Heart left ventricle (tissue), 16 donors: ENCODE data around the gene HOXA3. TPM values are rescaled to one million over a fixed set of nuclear protein-coding genes. Genes with fewer than 3 reads are reported as not detected.

Source experiments
- ATAC-seq, 4 donors: fragments of 200-7000 bp; cut with Tn5 transposase; one replicate each; pipeline ENCODE4 v1.9.1; 2020 to 2022; ENCODE audit warnings: moderate library complexity in 4 of 4, mild to moderate bottlenecking in 3 of 4, moderate number of reproducible peaks in 1 of 4
- DNase-seq, 5 donors: peaks; one replicate each; pipeline ENCODE4 v3.0.0-alpha.2; 2020
- H3K27ac ChIP-seq, 12 donors: fragments of 200-600 bp; sonication (generic) in 4 of 12; one replicate each; pipeline versions ENCODE4 v1.5.0 to v1.8.0; 2016 to 2022; ENCODE audit warnings: mild to moderate bottlenecking in 2 of 12
- H3K27me3 ChIP-seq, 9 donors: fragments of 200-600 bp; sonication (generic) in 2 of 9; one replicate each; pipeline versions ENCODE4 v1.5.1 to v1.8.0; 2016 to 2022; ENCODE audit warnings: mild to moderate bottlenecking in 3 of 9
- H3K36me3 ChIP-seq, 9 donors: fragments of 200-600 bp; sonication (generic) in 2 of 9; one replicate each; pipeline versions ENCODE4 v1.5.0 to v1.8.0; 2018 to 2022; ENCODE audit warnings: mild to moderate bottlenecking in 2 of 9
- H3K4me1 ChIP-seq, 12 donors: fragments of 200-600 bp; sonication (generic) in 4 of 12; one replicate each; pipeline versions ENCODE4 v1.5.0 to v1.8.0; 2016 to 2022; ENCODE audit warnings: mild to moderate bottlenecking in 3 of 12
- H3K4me3 ChIP-seq, 12 donors: fragments of 200-600 bp; sonication (generic) in 4 of 12; one replicate each; pipeline versions ENCODE4 v1.5.0 to v1.8.0; 2017 to 2022; ENCODE audit warnings: mild to moderate bottlenecking in 9 of 12, moderate library complexity in 4 of 12
- H3K9me3 ChIP-seq, 12 donors: fragments of 200-600 bp; sonication (generic) in 4 of 12; one replicate each; pipeline versions ENCODE4 v1.5.0 to v1.8.0; 2016 to 2022; ENCODE audit warnings: mild to moderate bottlenecking in 1 of 12
- POLR2A ChIP-seq, 2 donors: fragments of 450-650 bp; IDR thresholded peaks; one replicate each; pipeline ENCODE4 v1.6.1; 2017; ENCODE audit warnings: antibody characterized with exemption in 2 of 2, mild to moderate bottlenecking in 2 of 2, moderate library complexity in 2 of 2
- WGBS, 4 donors: extraction: QIAGEN DNeasy Blood & Tissue Kit in 2 of 4; methylation state at CpG; one replicate each; pipeline versions ENCODE4 v1.1.5 to v1.1.7; 2013 to 2018; 5-methylcytosine and 5-hydroxymethylcytosine counted together
- intact Hi-C, 10 donors: fragments of 100-400 bp; cut with DNase I; formaldehyde crosslinking; loops; one replicate each; pipeline versions ENCODE4 v1.11.1 to v1.14.2; 2022
- polyA plus RNA-seq, 2 donors: library from polyadenylated mRNA; stranded (reverse); fragments of 200-250 nt; gene quantifications; one replicate each; pipeline ENCODE4 v1.2.3, GENCODE V29; 2013
- total RNA-seq, 9 donors: library from RNA; depleted of rRNA in 2 of 9; stranded (reverse); fragments of >200 nt in 2 of 9; fragmentation: NEBNext Ultra II Directional in 3 of 9; extraction: Animal tissue kit (Norgen Biotek cat#: 25700) in 3 of 9; gene quantifications; one replicate each; pipeline versions ENCODE4 v1.1.0 to v1.2.4, GENCODE V29; 2016 to 2023
- TF ChIP-seq, protein P1 (sequence below), 12 donors: fragments of 200-600 bp; sonication (generic) in 4 of 12; IDR thresholded peaks; one replicate each; pipeline versions ENCODE4 v1.5.0 to v1.8.0; 2018 to 2022; ENCODE audit warnings: antibody characterized with exemption in 12 of 12, mild to moderate bottlenecking in 5 of 12
- donor health status: ischemic (EF 13 %, LVEDD 7.1; RV severe dilation, severe dysfunction).
- donor health status: healthy with polysubstance abuse.
- donor health status: DM: no; HTN: yes; CAD: no.
- donor health status: DM: no; HTN: no; CAD: no.
- donor health status: ischemic (EF 25% LVEDD 6.9; RV normal size, moderate dysfunction).
- donor health status: ischemic (EF 25% LVEDD 5.7; RV mildly dilated, moderate dysfunction).
- donor health status: healthy.
- donor health status: DM: yes; HTN: yes; CAD: no.
- donor health status: ischemic (EF 35%, LVEDD 5.7; RV mildly dilated, moderate dysfunction).
- donor health status: nonischemic (EF 11% LVEDD 7.7; RV severe dilation, severe dysfunction).
- donor health status: DM: yes; HTN: yes; CAD: no.
- donor health status: PGD.
- donor health status: ischemic (EF 29% LVEDD 5.4; RV normal size, mild dysfunction).
- donor health status: nonischemic (EF 23%, LVEDD 6.1; RV moderate dilation, normal function).

The HOXA3 gene
- total and polyA plus RNA-seq, 11 donors: 0.07 to 3.1 (median 0.64) TPM; not detected in 2

- no peak for DNase-seq
- Histone ChIP-seq H3K27me3 (peaks cover 54 to 99% (median 87%) of the 10 kb centered on the region in 9 donors), H3K36me3 (no peaks in the 10 kb centered on the region)
Observed at GRCh38 chr7:27113991-27114769, 38.2 kb downstream of the HOXA3 start.

GRCh38 chr7:27112955-27113949 lies 39.1 kb downstream of the HOXA3 start:
- H3K9me3 ChIP-seq: no peaks in the 10 kb centered on the region
- WGBS, 4 donors: 7 to 14% (median 9%) methylated on average over 30 to 57 of the region's 57 CpGs
- ATAC-seq (peak in 1 of 4 donors; percentile 24), DNase-seq (no peak)
- H3K27me3 ChIP-seq: peaks cover 58 to 99% (median 89%) of the 10 kb centered on the region in 9 donors
- no peaks in the 10 kb centered on the region for H3K36me3 ChIP-seq
- peak overlapping the region in 10 of 12 donors; percentile 43 to 93 (median 67) for H3K27ac ChIP-seq
- peaks cover 0 to 35% (median 5%) of the 10 kb centered on the region in 12 donors for H3K4me1 ChIP-seq
- intact Hi-C loops: no loop called here
- peak overlapping the region; percentile 10 to 61 (median 40) for H3K4me3 ChIP-seq
- TF ChIP-seq, protein P1, sequence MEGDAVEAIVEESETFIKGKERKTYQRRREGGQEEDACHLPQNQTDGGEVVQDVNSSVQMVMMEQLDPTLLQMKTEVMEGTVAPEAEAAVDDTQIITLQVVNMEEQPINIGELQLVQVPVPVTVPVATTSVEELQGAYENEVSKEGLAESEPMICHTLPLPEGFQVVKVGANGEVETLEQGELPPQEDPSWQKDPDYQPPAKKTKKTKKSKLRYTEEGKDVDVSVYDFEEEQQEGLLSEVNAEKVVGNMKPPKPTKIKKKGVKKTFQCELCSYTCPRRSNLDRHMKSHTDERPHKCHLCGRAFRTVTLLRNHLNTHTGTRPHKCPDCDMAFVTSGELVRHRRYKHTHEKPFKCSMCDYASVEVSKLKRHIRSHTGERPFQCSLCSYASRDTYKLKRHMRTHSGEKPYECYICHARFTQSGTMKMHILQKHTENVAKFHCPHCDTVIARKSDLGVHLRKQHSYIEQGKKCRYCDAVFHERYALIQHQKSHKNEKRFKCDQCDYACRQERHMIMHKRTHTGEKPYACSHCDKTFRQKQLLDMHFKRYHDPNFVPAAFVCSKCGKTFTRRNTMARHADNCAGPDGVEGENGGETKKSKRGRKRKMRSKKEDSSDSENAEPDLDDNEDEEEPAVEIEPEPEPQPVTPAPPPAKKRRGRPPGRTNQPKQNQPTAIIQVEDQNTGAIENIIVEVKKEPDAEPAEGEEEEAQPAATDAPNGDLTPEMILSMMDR (IDR thresholded peaks at IDR 0.05): no peak
- TF ChIP-seq POLR2A (IDR thresholded peaks at IDR 0.05): peak in 1 of 2 donors; percentile 36

More at GRCh38 chr7:27113991-27114769, 38.2 kb downstream of the HOXA3 start:
- H3K4me1 ChIP-seq: peaks cover 0 to 29% (median 4%) of the 10 kb centered on the region in 12 donors
- 8 to 26% (median 16%) methylated on average over 15 to 26 of the region's 26 CpGs for WGBS, 4 donors
- intact Hi-C loops: no loop called here
- TF ChIP-seq, protein P1 (IDR thresholded peaks at IDR 0.05): no peak
- TF ChIP-seq POLR2A (IDR thresholded peaks at IDR 0.05): no peak
- H3K4me3 ChIP-seq: peak overlapping the region in 11 of 12 donors; percentile 17 to 61 (median 42)
- peak overlapping the region in 8 of 12 donors; percentile 52 to 93 (median 74) for H3K27ac ChIP-seq
- ATAC-seq: no peak
- H3K9me3 ChIP-seq: no peaks in the 10 kb centered on the region

- no peaks in the 10 kb centered on the region for H3K9me3 ChIP-seq
- 17 to 26% (median 25%) methylated on average over 4 of the region's 4 CpGs for WGBS, 4 donors
- no peak for ATAC-seq
- peaks cover 59 to 99% (median 89%) of the 10 kb centered on the region in 9 donors for H3K27me3 ChIP-seq
- intact Hi-C loops: no loop called here
- H3K27ac ChIP-seq: peak overlapping the region in 5 of 12 donors; percentile 70 to 93 (median 81)
- H3K4me3 ChIP-seq: peak overlapping the region in 2 of 12 donors; percentile 46 to 61
- no peak for DNase-seq
- no peaks in the 10 kb centered on the region for H3K36me3 ChIP-seq
- H3K4me1 ChIP-seq: peaks cover 0 to 40% (median 5%) of the 10 kb centered on the region in 12 donors
- TF ChIP-seq POLR2A (IDR thresholded peaks at IDR 0.05): no peak
- TF ChIP-seq, protein P1 (IDR thresholded peaks at IDR 0.05): no peak
Observed at GRCh38 chr7:27112361-27112760, 40.0 kb downstream of the HOXA3 start.
